Muscle layer of colon (tissue), 2 donors: Measurements from ENCODE around the gene DIPK2A.

Source experiments
- H3K27ac ChIP-seq: one replicate; pipeline ENCODE4 v1.7.0; 2013; ENCODE audit warnings: low read depth, mild to moderate bottlenecking, low read length, moderate library complexity
- H3K27me3 ChIP-seq, 2 donors: one replicate each; pipeline ENCODE4 v1.7.0; 2013; ENCODE audit warnings: low read length in 2 of 2, mild to moderate bottlenecking in 2 of 2; ENCODE audit not compliant: insufficient read depth in 2 of 2, control insufficient read depth in 1 of 2
- H3K36me3 ChIP-seq: one replicate; pipeline ENCODE4 v1.7.0; 2013; ENCODE audit warnings: mild to moderate bottlenecking, low read length; ENCODE audit not compliant: insufficient read depth
- H3K4me1 ChIP-seq: one replicate; pipeline ENCODE4 v1.7.0; 2013; ENCODE audit warnings: mild to moderate bottlenecking, low read length; ENCODE audit not compliant: insufficient read depth
- H3K4me3 ChIP-seq, 2 donors: one replicate each; pipeline ENCODE4 v1.7.0; 2013; ENCODE audit warnings: low read length in 2 of 2, low read depth in 1 of 2, mild to moderate bottlenecking in 1 of 2, moderate library complexity in 1 of 2
- H3K9ac ChIP-seq: one replicate; pipeline ENCODE4 v1.7.0; 2013; ENCODE audit warnings: low read length
- H3K9me3 ChIP-seq: one replicate; pipeline ENCODE4 v1.7.0; 2013; ENCODE audit warnings: mild to moderate bottlenecking, low read length
- donor health status: abdominal sarcoma.
- donor health status: Adenocarcinoma of cecum.

The DIPK2A gene

GRCh38 chr3:144018776-144019175 is 47.2 kb downstream of the DIPK2A start:
- Histone ChIP-seq H3K27me3 (no peaks in the 10 kb centered on the region), H3K4me1 (no peaks in the 10 kb centered on the region), H3K27ac (no peak overlapping the region), H3K36me3 (no peaks in the 10 kb centered on the region), H3K9ac (no peak overlapping the region), H3K4me3 (no peak overlapping the region), H3K9me3 (no peaks in the 10 kb centered on the region)
